ENCODE data around the gene MOB1B.

GRCh38 chr4:70943114-70943513 is 40.9 kb downstream of the MOB1B start:
- TF ChIP-seq POLR2A (IDR thresholded peaks at IDR 0.05; ENCODE audit: low read depth, low read length) (no peak), TAF1 (IDR thresholded peaks at IDR 0.05; ENCODE audit: low read depth, low read length) (no peak), POLR2AphosphoS5 (IDR thresholded peaks at IDR 0.05; ENCODE audit: low read depth, low read length) (no peak)

Measured in GM12891 (cell line).